HUES48 (cell line): Measurements from ENCODE around the gene CSAD.
"Not testable (repeated sequence)": the region's sequence is repeated elsewhere in the genome, so short reads cannot be mapped to it uniquely, and the experiment has no call there.

ENCODE experiments used
- H3K27ac ChIP-seq: one replicate; pipeline ENCODE4 v1.7.0; 2013; ENCODE audit warnings: low read depth, low read length, inconsistent platforms
- H3K27me3 ChIP-seq: 2 replicates; pipeline ENCODE4 v1.6.1; 2013; ENCODE audit warnings: mild to moderate bottlenecking, low read length; ENCODE audit not compliant: control insufficient read depth, insufficient read depth
- H3K36me3 ChIP-seq: 2 replicates; pipeline ENCODE4 v1.6.1; 2013; ENCODE audit warnings: low read length; ENCODE audit not compliant: control insufficient read depth, insufficient read depth
- H3K4me1 ChIP-seq: 2 replicates; pipeline ENCODE4 v1.6.1; 2013; ENCODE audit warnings: mild to moderate bottlenecking, low read length; ENCODE audit not compliant: control insufficient read depth, insufficient read depth
- H3K4me3 ChIP-seq: 2 replicates; pipeline ENCODE4 v1.5.1; 2013; ENCODE audit warnings: mild to moderate bottlenecking, low read depth, low read length
- H3K9ac ChIP-seq: 2 replicates; pipeline ENCODE4 v1.6.1; 2013; ENCODE audit warnings: mild to moderate bottlenecking, low read depth, low read length, moderate library complexity
- H3K9me3 ChIP-seq: 2 replicates; pipeline ENCODE4 v1.6.1; 2013; ENCODE audit warnings: low read length; ENCODE audit not compliant: control insufficient read depth, insufficient read depth

CSAD gene

DNA sequence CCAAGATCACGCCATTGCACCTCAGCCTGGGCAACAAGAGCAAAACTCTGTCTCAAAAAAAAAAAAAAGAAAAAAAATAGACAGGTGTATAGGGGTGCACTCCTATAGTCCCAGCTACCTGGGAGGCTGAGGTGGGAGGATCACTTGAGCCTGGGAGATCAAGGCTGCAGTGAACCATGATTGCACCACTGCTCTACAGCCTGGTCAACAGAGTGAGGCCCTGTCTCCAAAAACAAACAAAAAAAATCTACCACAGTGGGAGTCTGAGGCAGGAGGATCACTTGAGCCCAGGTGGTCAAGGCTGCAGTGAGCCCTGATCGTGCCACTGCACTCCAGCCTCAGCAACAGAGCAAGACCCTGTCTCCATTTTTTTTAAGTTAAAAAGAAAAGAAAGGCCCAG is 17.7 kb downstream of the CSAD start:
- H3K27ac ChIP-seq, H3K36me3 ChIP-seq, H3K9ac ChIP-seq, H3K4me1 ChIP-seq, H3K4me3 ChIP-seq, H3K9me3 ChIP-seq: not testable (repeated sequence)
- peaks cover 22% of the 10 kb centered on the region for H3K27me3 ChIP-seq

DNA sequence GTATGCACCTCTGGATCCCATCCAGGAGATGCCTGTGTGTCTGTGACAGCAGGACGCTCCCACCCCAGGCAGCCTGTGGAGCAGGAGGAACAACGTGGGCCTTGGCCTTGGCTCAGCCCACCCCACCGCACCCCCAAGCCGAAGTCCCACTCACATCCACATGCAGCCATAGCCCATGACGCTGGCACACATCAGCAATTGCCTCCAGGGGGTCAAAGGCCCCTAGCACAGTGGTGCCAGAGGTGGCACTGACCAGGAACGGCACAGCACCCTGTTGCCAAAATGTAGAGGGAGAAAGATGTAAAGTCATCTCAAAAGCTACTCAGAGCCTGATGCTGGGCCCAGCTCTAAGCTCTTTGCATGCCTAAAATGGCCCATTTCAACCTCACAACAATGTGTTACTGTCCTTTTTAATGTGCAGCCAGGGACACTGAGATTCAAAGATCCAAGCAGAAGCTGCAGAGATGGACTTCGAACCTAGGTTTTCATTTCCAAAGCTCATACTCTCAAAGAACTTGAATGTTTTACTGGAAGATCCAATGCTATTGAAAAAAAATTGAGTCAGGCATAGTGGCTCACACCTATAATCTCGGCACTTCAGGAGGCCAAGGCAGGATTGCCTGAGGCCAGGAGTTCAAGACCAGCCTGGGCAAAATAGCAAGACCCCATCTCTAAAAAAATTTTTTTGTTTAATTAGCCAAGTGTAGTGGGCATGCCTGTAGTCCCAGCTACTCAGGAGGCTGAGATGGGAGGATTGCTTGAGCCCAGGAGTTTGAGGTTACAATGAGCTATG is 19.4 kb downstream of the CSAD start:
- Histone ChIP-seq H3K9me3 (no peaks in the 10 kb centered on the region), H3K4me1 (peaks cover 4% of the 10 kb centered on the region; the same call in 1 of the 2 replicates), H3K36me3 (no peaks in the 10 kb centered on the region), H3K4me3 (no peak overlapping the region), H3K27me3 (peaks cover 22% of the 10 kb centered on the region), H3K9ac (no peak overlapping the region), H3K27ac (no peak overlapping the region)

DNA sequence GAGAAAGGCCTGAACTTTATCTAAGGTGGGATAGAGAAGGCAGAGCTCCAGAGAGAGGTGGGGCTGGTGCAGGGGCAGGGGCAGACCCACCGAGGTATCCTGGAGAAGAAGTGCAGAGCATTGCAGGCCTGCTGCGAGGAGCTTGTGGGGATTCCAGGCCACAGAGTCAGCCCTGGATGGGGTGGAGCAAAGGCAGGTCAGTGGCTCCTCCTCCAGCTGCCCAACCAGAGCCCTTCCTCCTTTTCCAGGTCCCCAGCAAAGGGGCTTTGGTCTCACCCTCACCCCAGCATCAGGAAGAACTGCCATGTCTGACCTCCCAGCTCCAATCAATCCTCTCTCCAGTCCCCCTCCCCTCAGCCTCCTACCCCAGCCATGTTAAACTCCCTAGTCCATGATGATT is 20.1 kb downstream of the CSAD start:
- no peak overlapping the region for H3K4me3 ChIP-seq
- H3K4me1 ChIP-seq = peaks cover 4% of the 10 kb centered on the region; the same call in 1 of the 2 replicates
- H3K27ac ChIP-seq = no peak overlapping the region
- H3K27me3 ChIP-seq = peaks cover 22% of the 10 kb centered on the region
- no peaks in the 10 kb centered on the region for H3K9me3 ChIP-seq
- H3K9ac ChIP-seq = no peak overlapping the region
- no peaks in the 10 kb centered on the region for H3K36me3 ChIP-seq

DNA sequence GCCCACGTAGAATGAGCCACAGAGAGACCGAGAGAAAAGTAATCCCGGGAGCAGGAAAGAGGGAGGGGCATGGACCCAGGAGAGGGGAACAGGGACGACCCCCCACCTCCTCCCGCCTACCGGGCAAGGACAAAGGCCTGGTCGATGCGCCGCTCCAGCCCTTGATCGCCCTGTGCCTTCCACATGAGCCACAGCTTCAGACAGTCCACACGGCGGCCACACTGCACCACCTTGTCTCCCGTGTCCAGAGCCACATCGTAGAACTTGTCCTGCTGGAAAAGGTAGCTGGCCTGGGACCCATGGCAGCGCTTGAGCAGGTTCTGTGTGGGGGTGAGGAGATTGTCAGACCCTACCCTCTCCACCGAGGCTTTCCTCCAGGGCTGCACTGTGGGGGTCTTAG is 20.7 kb downstream of the CSAD start:
- peaks cover 4% of the 10 kb centered on the region; the same call in 1 of the 2 replicates for H3K4me1 ChIP-seq
- peaks cover 22% of the 10 kb centered on the region for H3K27me3 ChIP-seq
- H3K9ac ChIP-seq = no peak overlapping the region
- H3K27ac ChIP-seq = no peak overlapping the region
- no peak overlapping the region for H3K4me3 ChIP-seq
- H3K36me3 ChIP-seq = no peaks in the 10 kb centered on the region
- H3K9me3 ChIP-seq = no peaks in the 10 kb centered on the region

DNA sequence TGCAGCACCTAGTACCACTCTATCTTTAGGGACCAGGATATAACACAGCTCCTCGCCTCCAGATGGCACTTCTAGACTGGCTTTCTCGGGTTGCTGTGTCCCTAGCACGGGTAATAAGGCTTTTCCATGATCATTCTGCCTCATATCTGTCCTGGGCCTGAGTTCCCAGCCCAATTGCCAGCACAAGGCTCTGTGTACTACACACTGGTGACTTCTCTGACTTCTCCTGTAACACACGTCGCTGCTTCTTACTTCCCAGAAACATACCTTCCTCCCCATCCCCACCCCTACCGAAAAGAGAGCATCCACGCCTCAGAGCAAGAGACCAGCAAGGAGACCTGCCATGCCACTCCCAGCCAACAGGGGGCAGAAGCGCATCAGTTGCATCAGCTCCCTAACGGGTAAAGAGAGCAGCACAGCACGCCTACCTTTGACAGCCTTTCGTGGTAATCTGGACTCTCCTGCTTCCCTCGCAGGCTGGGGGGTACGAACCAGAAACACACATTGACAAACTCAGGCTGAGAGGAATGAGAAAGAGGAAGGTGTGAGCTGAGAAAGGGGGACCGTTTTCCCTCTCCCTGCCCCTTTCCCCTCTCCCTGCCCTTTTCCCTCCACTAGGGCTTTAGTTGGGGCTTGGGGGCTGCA is 21.4 kb downstream of the CSAD start:
- Histone ChIP-seq H3K27ac (no peak overlapping the region), H3K9me3 (no peaks in the 10 kb centered on the region), H3K4me1 (peaks cover 4% of the 10 kb centered on the region; the same call in 1 of the 2 replicates), H3K36me3 (no peaks in the 10 kb centered on the region), H3K4me3 (peak overlapping the region; percentile 18; the same call in 1 of the 2 replicates), H3K27me3 (peaks cover 22% of the 10 kb centered on the region), H3K9ac (no peak overlapping the region)

DNA sequence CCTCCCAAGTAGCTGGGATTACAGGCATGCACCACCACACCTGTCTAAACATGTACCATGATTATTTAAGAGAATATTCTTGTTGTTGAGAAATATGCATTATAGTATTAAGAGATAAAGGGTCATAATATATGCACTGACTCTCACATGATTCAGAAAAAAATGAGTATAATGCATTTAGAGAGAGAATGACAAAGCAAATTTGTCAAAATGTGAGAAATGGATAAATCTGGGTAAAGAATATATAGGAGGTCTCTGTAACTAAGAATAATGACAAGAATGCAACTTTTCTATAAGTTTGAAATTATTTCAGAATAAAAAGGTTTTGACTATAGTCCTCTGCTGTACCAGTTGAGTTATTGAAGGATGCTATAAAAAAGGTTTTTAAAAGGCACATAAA is 28.3 kb downstream of the CSAD start:
- Histone ChIP-seq H3K27me3 (no peaks in the 10 kb centered on the region), H3K36me3 (no peaks in the 10 kb centered on the region), H3K27ac (no peak overlapping the region), H3K4me3 (no peak overlapping the region), H3K9me3 (0 out of 2 replicates have a peak, but pooled peaks cover 3% of the 10 kb centered on the region), H3K9ac (no peak overlapping the region), H3K4me1 (no peaks in the 10 kb centered on the region)

DNA sequence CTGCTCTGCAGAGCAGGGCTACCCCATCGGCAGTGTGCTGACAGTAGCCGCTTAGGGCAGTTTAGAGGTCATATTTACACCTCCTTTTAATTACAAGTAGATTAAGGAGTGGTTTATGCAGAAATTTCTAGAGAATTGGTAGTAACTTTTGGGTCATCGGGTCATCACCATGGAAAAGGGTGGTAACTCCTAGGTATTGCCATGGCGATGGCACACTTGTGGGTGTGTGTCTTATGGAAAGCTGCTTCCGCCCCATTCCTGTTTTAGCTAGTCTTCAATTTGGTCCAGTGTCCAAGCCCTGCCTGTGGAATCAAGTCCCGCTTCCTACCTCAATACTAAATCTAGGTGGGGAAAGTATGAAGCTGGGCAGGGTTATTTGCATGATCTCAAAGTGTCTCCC is 29.7 kb downstream of the CSAD start:
- 0 out of 2 replicates have a peak, but pooled peaks cover 6% of the 10 kb centered on the region for H3K9me3 ChIP-seq
- H3K9ac ChIP-seq = no peak overlapping the region
- no peak overlapping the region for H3K27ac ChIP-seq
- H3K36me3 ChIP-seq = no peaks in the 10 kb centered on the region
- no peaks in the 10 kb centered on the region for H3K27me3 ChIP-seq
- H3K4me3 ChIP-seq = no peak overlapping the region
- no peaks in the 10 kb centered on the region for H3K4me1 ChIP-seq

DNA sequence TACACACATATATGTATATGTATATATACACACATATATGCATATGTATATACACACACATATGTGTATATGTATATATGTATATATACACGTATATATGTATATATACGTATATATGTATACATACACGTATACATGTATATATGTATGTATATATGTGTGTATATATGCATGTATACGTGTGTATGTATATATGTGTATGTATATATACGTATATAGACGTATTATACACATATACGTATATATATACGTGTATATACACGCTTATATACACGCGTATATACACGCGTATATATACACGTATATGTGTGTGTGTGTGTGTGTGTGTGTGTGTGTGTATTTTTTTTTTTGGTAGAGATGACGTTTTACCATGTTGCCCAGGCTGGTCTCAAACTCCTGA is 33.1 kb downstream of the CSAD start:
- Histone ChIP-seq H3K4me1 (no peaks in the 10 kb centered on the region), H3K36me3 (no peaks in the 10 kb centered on the region), H3K4me3 (no peak overlapping the region), H3K9ac (no peak overlapping the region), H3K9me3 (0 out of 2 replicates have a peak, but pooled peaks cover 6% of the 10 kb centered on the region), H3K27ac (no peak overlapping the region), H3K27me3 (no peaks in the 10 kb centered on the region)

DNA sequence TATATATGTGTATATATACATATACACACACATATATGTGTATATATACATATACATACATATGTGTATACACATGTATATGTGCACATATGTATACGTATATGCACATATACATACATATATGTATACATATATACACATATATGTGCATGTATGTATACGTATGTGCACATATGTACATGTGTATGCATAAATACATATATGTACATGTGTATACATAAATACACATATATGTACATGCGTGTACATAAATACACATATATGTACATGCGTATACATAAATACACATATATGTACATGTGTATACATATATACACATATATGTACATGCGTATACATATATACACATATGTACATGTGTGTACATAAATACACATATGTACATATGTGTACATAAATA is 33.5 kb downstream of the CSAD start:
- Histone ChIP-seq H3K4me3 (no peak overlapping the region), H3K27ac (no peak overlapping the region), H3K9me3 (0 out of 2 replicates have a peak, but pooled peaks cover 6% of the 10 kb centered on the region), H3K4me1 (no peaks in the 10 kb centered on the region), H3K36me3 (no peaks in the 10 kb centered on the region), H3K9ac (no peak overlapping the region), H3K27me3 (no peaks in the 10 kb centered on the region)

DNA sequence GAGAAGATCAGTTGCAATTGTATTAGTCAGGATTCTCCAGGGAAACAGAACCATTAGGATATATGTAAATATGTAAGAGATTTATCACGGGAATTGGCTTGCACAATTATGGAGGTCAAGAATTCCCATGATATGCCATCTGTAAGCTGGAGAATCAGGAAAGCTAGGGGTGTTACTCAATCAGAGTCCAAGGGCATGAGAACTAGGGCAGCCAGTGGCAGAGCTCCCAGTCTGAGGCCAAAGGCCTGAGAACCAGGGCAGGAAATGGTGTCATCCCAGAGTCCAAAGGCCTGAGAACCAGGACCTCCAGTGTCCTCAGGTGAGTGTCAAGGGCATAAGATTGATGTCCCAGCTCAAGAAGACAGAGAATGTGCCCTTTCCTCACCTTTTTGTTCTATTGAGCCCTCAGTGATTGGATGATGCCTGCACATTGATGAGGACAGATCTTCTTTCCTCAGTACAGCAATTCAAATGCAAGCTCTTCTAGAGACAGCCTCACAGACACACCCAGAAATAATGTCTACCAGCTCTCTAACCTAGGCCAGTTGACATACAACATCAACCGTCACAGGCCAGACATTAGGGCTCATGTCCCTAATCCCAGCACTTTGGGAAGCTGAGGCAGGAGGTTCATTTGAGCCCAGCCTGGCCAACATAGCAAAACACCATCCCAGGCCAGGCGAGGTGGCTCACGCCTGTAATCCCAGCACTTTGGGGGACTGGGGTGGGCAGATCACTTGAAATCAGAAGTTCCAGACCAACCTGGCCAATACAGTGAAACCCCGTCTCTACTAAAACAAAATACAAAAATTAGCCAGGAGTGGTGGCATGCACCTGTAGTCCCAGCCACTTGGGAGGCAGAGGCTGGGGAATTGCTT is 35.1 kb downstream of the CSAD start:
- Histone ChIP-seq H3K4me1 (no peaks in the 10 kb centered on the region), H3K9me3 (0 out of 2 replicates have a peak, but pooled peaks cover 6% of the 10 kb centered on the region), H3K4me3 (no peak overlapping the region)

More for the DNA sequence above, 35.1 kb downstream of the CSAD start:
- Histone ChIP-seq H3K9ac (no peak overlapping the region), H3K27me3 (no peaks in the 10 kb centered on the region), H3K36me3 (no peaks in the 10 kb centered on the region), H3K27ac (no peak overlapping the region)
